TTC549 (cell line): Measurements from ENCODE around the gene GRIK2.

ENCODE experiments used
- FAIRE-seq: peaks from 2 replicates; lab custom pipeline; 2012; peaks lifted over from hg19 to GRCh38; lab: Jason Lieb, UNC

The GRIK2 gene

GRCh38 chr6:101722471-101722870 lies 329.0 kb downstream of the GRIK2 start:
- FAIRE-seq = no peak

GRCh38 chr6:101722991-101723579 lies 329.6 kb downstream of the GRIK2 start:
- no peak for FAIRE-seq

- no peak for FAIRE-seq
Measured at GRCh38 chr6:101728388-101728787, 334.9 kb downstream of the GRIK2 start.

DNA sequence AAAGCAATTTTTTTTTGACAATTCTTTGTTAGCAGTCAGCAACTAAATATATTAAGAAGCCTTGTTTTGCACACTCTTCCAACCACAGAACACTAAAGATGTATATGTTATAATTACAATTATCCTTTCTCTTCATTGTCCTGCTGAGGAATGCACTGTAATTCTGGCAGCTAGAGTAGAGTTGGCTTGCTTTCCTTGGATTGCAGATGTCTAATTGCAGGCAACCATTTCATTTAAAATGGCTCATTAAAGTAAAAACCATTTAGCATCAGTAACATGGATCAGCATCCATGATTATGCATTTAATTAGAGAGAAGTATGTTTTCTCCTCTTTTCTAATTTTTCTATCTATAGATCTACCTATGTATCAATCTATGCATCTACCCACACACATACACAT lies 335.4 kb downstream of the GRIK2 start:
- FAIRE-seq = no peak

- no peak for FAIRE-seq
Measured at GRCh38 chr6:101730954-101731353, 337.4 kb downstream of the GRIK2 start.

DNA sequence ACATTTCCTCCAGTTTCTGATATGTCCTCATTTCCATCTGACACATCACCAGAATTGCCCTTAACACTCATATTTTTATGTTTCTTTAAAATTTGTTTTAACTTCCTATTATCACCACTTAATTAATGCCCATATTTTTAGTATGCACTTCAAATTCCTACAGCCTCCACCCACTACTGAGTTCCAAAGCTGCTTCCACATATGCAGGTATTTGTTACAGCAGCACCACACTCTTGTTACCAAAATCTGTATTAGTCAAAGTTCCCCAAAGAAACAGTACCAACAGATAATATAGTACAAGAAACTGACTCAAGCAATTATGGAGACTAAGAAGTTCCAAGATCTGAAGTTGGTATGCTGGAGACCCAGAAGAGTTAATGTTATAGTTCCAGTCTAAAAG lies 340.4 kb downstream of the GRIK2 start:
- no peak for FAIRE-seq

DNA sequence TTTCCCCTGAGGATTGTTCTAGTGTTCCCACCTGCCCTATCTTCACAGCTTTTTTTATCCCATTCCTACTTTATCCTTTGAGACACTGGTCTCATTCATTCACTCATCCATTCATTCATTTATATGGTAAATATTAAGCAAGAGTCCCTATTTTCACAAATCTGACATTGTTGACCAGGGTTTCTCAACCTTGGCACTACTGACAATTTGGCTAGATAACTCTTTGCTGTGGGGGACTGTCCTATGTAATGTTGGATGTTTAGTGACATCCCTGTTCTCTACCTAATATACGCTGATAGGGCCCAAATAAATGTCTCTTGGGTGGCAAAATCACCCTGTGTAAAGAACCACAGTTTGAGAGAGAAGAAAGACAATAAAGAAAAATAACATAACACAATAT lies 345.0 kb downstream of the GRIK2 start:
- FAIRE-seq = no peak

GRCh38 chr6:101740631-101741030 lies 347.1 kb downstream of the GRIK2 start:
- FAIRE-seq = no peak

- FAIRE-seq = no peak
Measured at GRCh38 chr6:101741474-101742171, 348.1 kb downstream of the GRIK2 start.

DNA sequence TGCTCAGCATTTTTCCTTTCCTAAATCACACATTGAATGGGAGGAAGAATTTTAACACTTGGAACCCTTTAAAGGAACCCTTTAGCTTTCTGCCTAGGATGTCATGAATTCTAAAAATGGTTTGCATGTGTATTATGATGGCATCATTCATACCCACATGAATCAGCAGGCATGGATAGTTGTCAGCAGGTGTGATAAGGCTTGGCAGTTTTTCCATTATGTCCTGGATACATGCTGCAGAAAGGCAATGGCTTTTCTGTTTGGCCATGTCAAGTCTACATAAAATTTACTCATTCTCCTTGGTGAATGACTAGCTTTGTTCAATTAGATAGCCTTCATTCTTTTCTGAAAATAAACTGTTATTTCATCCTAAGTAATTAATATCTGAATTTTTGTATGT lies 353.7 kb downstream of the GRIK2 start:
- FAIRE-seq = no peak

GRCh38 chr6:101747716-101748115 lies 354.2 kb downstream of the GRIK2 start:
- FAIRE-seq = no peak

- no peak for FAIRE-seq
Measured at GRCh38 chr6:101755931-101756330, 362.4 kb downstream of the GRIK2 start.

DNA sequence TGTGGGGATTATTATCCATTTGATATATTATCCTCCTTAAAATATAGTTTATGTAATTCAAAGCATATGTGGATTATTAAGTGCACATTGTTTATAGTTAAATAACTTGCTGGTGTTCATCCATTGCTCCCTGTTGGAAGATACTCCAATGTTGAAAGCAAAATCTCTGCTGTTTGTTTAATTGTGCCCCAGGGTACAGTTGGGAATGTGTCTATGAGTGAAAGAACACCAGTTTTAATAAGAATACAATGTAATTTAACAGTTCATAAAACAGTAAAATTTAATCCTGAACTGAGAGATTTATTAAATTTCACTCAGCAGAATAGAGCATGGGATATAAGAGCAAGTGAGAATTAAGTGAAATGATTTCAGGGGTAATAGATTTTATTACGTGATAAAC lies 364.9 kb downstream of the GRIK2 start:
- no peak for FAIRE-seq

GRCh38 chr6:101760843-101761621 lies 367.5 kb downstream of the GRIK2 start:
- FAIRE-seq = no peak

GRCh38 chr6:101762851-101763250 lies 369.3 kb downstream of the GRIK2 start:
- no peak for FAIRE-seq

- FAIRE-seq = no peak
Measured at GRCh38 chr6:101765281-101765680, 371.8 kb downstream of the GRIK2 start.

DNA sequence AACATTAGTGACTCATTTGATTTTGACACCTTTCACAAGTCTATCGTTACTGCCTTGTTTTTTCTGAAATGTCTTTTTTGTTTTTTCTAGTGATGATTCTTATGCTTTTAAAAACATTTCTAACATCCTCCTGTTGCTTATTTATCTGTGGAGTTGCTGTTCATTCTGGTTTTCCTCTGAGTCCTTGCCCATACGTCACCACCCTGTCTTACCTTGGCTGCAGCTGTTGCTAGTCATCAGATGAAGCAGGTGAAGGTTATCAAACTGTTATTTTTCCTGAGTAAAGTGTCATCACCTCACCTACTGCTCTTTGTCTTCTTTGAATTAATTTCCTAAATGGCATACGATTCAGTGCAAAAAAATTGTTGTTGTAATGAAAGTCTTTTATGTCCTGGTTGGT lies 376.6 kb downstream of the GRIK2 start:
- FAIRE-seq = no peak

- no peak for FAIRE-seq
Measured at GRCh38 chr6:101776919-101777350, 383.4 kb downstream of the GRIK2 start.

- no peak for FAIRE-seq
Measured at GRCh38 chr6:101777646-101778045, 384.1 kb downstream of the GRIK2 start.

GRCh38 chr6:101779051-101779844 lies 385.7 kb downstream of the GRIK2 start:
- FAIRE-seq = no peak

DNA sequence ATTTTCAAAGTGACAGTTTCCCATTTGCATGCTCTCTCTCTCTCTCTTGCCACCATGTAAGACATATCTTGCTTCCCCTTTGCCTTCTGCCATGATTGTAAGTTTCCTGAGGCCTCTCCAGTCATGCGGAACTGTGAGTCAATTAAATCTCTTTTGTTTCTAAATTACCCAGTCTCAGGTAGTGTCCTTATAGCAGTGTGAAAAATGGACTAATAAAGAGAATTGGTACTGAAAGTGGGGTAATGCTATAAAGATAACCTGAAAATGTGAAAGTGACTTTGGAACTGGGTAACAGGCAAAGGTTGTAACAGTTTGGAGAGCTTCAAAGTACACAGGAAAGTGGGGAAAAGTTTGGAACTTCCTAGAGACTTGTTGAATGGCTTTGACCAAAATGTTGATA lies 389.8 kb downstream of the GRIK2 start:
- FAIRE-seq = no peak

- FAIRE-seq = no peak
Measured at GRCh38 chr6:101784094-101784493, 390.6 kb downstream of the GRIK2 start.

DNA sequence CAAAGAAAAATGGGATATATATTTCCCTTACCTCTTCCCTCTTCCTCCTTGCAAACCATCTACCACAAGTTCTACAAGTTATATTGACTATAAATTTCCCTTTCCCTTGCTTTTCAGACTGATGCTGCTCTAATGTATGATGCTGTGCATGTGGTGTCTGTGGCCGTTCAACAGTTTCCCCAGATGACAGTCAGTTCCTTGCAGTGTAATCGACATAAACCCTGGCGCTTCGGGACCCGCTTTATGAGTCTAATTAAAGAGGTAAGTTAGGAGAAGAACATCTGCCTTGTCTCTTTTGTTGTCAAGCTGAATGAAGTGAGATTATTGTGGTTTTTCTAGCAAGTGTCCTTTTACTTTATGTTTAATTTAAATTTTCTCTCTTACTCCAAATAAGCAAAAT lies 406.0 kb downstream of the GRIK2 start:
- FAIRE-seq = no peak
